Renal pelvis (tissue), 12 donors: ENCODE measurements around the gene RFTN1. TPM values are rescaled to one million over a fixed set of nuclear protein-coding genes. Genes with fewer than 3 reads are reported as not detected.

ENCODE experiments used
- DNase-seq: peaks from one replicate; pipeline ENCODE4 v3.0.0-alpha.2; 2013
- long read RNA-seq, 16 experiments: transcript quantifications; one replicate each; lab custom pipeline, GENCODE V29; 2026
- polyA plus RNA-seq, 3 donors: library from polyadenylated mRNA; unstranded; fragments of 120-200 nt; gene quantifications; one replicate each; pipeline ENCODE4 v1.2.1, GENCODE V29; 2013; ENCODE audit not compliant: insufficient read length in 3 of 3

RFTN1 gene, protein sequence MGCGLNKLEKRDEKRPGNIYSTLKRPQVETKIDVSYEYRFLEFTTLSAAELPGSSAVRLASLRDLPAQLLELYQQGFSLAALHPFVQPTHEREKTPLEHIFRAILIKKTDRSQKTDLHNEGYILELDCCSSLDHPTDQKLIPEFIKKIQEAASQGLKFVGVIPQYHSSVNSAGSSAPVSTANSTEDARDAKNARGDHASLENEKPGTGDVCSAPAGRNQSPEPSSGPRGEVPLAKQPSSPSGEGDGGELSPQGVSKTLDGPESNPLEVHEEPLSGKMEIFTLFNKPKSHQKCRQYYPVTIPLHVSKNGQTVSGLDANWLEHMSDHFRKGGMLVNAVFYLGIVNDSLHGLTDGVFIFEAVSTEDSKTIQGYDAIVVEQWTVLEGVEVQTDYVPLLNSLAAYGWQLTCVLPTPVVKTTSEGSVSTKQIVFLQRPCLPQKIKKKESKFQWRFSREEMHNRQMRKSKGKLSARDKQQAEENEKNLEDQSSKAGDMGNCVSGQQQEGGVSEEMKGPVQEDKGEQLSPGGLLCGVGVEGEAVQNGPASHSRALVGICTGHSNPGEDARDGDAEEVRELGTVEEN
- 10 to 100 TPM; 25.1 to 32.5 (median 31.6) TPM for polyA plus RNA-seq
- long read RNA-seq, donor 1, transcript RFTN1-201 (10 exons, 2,982 nt), result major isoform, 9 of 9 reads
- long read RNA-seq, donor 1, partial matches to known transcripts, result 0 of 9 reads
- long read RNA-seq, donor 1, other reads (novel, unspliced or antisense), result 0 of 9 reads
- long read RNA-seq, donor 2, transcript RFTN1-201 (10 exons, 2,982 nt), result major isoform, 11 of 19 reads
- long read RNA-seq, donor 2, partial matches to known transcripts, result 7 of 19 reads
- long read RNA-seq, donor 2, other reads (novel, unspliced or antisense), result 0 of 19 reads
- long read RNA-seq, donor 3, transcript RFTN1-201 (10 exons, 2,982 nt), result major isoform, 5 of 5 reads
- long read RNA-seq, donor 3, partial matches to known transcripts, result 0 of 5 reads
- long read RNA-seq, donor 3, other reads (novel, unspliced or antisense), result 0 of 5 reads
- long read RNA-seq, donor 4, transcript RFTN1-201 (10 exons, 2,982 nt), result major isoform, 7 of 7 reads
- long read RNA-seq, donor 4, partial matches to known transcripts, result 0 of 7 reads
- long read RNA-seq, donor 4, other reads (novel, unspliced or antisense), result 0 of 7 reads
- long read RNA-seq, donor 5, transcript RFTN1-201 (10 exons, 2,982 nt), result major isoform, 5 of 5 reads
- long read RNA-seq, donor 5, partial matches to known transcripts, result 0 of 5 reads
- long read RNA-seq, donor 5, other reads (novel, unspliced or antisense), result 0 of 5 reads
- long read RNA-seq, donor 6, partial matches to known transcripts, result 0 of 1 reads
- long read RNA-seq, donor 6, other reads (novel, unspliced or antisense), result 0 of 1 reads
- long read RNA-seq, donor 7, transcript RFTN1-201 (10 exons, 2,982 nt), result major isoform, 6 of 6 reads
- long read RNA-seq, donor 7, partial matches to known transcripts, result 0 of 6 reads
- long read RNA-seq, donor 7, other reads (novel, unspliced or antisense), result 0 of 6 reads
- long read RNA-seq, donor 8, transcript RFTN1-201 (10 exons, 2,982 nt), result major isoform, 8 of 8 reads
- long read RNA-seq, donor 8, partial matches to known transcripts, result 0 of 8 reads
- long read RNA-seq, donor 8, other reads (novel, unspliced or antisense), result 0 of 8 reads
- long read RNA-seq, donor 9, partial matches to known transcripts, result 0 of 2 reads
- long read RNA-seq, donor 9, other reads (novel, unspliced or antisense), result 0 of 2 reads
- long read RNA-seq, donor 10, transcript RFTN1-201 (10 exons, 2,982 nt), result major isoform, 5 of 5 reads
- long read RNA-seq, donor 10, partial matches to known transcripts, result 0 of 5 reads
- long read RNA-seq, donor 10, other reads (novel, unspliced or antisense), result 0 of 5 reads
- long read RNA-seq, donor 11, transcript RFTN1-201 (10 exons, 2,982 nt), result major isoform, 6 of 6 reads
- long read RNA-seq, donor 11, partial matches to known transcripts, result 0 of 6 reads
- long read RNA-seq, donor 11, other reads (novel, unspliced or antisense), result 0 of 6 reads
- long read RNA-seq, donor 12, transcript RFTN1-201 (10 exons, 2,982 nt), result major isoform, 8 of 8 reads
- long read RNA-seq, donor 12, partial matches to known transcripts, result 0 of 8 reads
- long read RNA-seq, donor 12, other reads (novel, unspliced or antisense), result 0 of 8 reads
- long read RNA-seq, donor 13, partial matches to known transcripts, result 0 of 1 reads
- long read RNA-seq, donor 13, other reads (novel, unspliced or antisense), result 0 of 1 reads
- long read RNA-seq, donor 14, result 0 reads
- long read RNA-seq, donor 15, partial matches to known transcripts, result 0 of 4 reads
- long read RNA-seq, donor 15, other reads (novel, unspliced or antisense), result 0 of 4 reads
- long read RNA-seq, donor 16, transcript RFTN1-201 (10 exons, 2,982 nt), result major isoform, 6 of 6 reads
- long read RNA-seq, donor 16, partial matches to known transcripts, result 0 of 6 reads
- long read RNA-seq, donor 16, other reads (novel, unspliced or antisense), result 0 of 6 reads

DNA sequence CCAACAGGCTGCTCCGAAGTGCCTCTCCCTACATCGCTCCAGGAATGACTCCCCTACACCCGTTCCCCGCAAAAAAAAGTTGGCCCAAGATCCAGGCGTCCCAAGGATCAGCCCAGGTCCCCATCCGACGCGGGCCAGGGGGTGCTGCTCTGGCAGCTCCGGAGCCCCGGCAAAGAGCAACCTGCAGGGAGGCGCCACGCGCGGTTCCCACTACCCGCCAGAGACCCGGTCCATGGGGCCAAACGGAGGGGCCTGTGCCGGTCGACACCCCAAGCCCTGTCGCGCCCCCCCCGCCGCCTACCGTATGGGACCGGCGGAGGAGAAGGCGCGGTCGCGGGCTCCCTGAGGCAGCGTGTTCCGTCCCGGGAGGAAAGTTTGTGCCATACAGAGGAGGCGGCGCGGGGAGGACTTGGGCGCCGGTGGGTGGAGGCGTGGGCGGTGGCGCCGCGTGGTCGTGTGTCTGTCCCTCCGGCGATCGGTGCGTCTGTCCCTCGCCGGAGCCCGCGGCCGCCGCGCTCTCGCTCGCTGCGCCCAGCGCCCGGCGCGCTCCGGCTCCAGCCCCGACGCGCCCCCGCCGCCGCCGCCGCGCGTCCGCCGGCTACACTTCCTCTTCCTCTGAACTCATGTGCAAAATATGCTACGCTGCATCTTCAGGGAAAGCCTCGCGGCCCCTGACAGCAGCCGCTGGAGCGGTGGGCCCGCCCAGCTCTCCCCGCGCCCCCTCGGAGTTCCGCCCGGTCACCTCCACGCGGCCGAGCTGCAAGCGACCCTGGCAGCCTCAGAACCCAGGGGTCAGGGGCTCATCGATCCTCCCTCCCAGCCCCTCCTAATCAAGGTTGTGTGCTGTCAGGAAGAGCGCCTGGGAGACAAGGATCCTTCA lies at the start of gene RFTN1:
Gene RFTN1 (minus strand): TSS at position 559 of the 880 bp plus-strand sequence. CDS start 19,830 bp downstream, outside the sequence.
- no peak for DNase-seq

DNA sequence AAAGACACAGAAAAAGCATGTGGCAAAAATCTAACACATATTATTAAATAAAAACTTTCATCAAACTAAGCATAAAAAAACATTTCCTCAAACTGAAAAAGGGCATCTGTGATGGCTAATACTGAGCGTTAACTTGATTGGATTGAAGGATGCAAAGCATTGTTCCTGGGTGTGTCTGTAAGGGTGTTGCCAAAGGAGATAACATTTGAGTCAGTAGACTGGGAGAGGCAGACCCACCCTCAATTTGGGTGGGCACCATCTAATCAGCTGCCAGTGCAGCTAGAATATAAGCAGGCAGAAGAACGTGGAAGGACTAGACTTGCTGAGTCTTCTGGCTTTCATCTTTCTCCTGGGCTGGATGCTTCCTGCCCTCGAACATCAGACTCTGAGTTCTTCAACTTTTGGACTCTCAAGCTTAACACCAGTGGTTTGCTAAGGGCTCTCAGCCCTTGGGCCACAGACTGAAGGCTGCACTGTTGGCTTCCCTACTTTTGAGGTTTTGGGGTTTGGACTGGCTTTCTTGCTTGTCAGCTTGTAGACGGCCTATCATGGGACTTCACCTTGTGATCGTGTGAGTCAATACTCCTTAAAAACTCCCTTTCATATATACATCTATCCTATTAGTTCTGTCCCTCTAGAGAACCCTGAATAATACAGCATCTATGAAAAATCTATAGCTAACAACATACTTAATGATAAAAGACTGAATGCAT lies 46.3 kb upstream of the RFTN1 start:
- DNase-seq, result no peak

DNA sequence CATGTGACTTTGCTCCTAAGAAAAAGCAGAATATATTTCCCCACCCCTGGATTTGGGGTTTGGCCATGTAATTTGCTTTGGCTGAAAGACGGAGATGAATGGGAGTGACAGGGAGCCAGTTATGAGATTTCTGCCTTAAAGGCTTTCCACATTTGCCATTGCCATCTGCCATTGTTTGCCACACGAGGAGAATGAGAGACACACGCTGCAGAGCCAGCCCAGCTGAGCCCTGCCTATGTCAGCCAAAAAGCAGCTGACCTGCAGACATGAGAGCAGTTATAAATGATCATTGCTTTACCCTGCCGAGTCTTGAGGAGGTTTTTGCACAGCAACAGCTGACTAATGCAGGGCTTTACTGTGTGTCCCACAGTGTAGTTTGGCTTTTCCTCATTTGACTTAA lies 40.6 kb upstream of the RFTN1 start:
- DNase-seq, result no peak

DNA sequence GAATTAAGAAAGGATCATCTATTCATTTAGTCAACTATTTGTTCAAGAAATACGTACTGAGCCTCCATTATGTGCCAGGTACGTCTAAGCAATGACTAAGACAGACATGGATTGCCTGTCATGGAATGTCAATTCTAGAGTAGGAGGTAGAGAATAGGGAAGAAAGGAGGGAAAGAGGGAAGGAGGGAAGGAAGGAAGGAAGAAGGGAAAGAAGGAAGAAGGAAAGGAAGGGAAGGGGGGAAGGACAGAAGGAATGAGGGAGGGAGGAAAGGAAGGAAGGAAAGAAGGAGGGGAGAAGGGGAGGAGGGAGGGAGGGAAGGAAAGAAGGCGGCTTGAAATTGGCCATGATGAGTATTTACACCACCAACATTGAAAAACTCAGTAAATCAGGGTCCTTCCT lies 39.3 kb upstream of the RFTN1 start:
- DNase-seq, result no peak

DNA sequence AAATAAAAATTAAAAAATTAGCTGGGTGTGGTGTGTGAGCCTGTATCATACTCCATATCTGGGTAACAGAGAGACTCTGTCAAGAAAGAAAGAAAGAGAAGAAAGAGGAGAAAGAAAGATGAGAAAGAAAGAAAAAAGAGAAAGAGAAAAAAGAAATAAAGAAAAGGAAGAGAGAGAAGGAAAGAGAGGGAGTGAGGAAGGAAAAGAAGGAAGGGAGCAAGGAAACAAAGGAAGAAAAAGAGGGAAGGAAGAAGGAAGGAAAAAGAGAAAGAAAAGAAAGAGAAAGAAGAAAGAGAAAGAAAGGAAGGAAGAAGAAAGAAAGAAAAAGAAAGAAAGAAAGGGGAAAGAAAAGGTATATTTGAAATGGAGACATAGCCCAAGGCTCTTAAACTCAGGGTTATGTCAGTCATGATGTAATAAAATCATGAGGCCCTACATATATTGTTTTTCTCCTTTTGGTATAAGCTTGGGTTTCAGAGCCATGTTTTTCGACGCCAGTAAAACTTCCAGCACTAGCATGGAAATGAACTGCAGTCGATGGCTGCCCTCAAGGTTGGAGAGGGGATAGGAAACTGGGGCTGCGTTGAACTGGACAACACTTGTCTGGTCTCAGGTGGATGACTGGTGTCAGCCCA lies 38.0 kb upstream of the RFTN1 start:
- DNase-seq, result no peak

DNA sequence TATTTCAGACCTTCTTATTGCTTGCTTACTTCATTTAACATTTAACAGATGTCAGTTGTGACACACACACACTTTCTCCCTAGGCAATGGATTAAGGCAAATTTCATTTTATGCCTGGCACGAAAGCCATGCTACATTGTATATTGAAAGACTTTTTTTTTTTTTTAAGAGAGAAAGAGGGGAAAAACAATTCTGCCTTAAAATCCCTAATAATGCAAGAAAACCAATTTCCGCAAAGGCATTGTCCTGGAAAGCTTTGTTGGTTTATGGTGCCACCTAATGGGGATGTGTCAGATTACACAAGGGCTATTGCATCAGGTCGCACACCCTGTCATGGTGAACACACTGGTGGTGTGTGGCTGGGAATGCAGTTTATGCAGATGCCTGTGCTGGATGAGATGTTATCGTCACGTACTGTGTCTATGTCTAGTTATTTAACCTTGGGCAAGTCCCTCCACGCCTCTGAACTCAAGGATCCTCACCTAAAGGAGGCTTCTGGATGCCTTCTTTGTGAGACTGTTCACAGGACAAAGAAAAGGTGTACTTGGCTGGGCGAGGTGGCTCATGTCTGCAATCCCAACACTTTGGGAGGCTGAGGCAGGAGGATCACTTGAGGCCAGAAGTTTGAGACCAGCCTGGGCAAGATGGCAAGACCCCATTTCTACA lies 37.3 kb upstream of the RFTN1 start:
- DNase-seq, result peak; percentile 80

DNA sequence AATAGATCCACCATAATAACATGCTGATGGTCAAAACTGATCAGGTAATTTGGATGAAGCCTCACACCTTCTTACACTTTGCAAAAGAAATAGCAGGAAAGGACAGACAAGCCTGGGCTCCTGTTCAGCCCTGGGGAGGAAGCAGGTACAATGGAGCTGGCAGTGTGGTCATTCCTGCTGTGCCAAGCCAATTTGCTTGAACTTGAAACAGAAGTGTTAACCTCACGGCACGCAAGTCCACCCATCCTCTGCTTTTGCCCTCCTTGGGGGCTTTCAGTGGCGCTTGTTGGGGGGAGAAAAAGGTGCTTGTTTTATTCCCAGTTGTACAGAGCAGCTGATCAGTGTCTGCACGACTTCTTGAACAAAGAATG lies 36.8 kb upstream of the RFTN1 start:
- no peak for DNase-seq

DNA sequence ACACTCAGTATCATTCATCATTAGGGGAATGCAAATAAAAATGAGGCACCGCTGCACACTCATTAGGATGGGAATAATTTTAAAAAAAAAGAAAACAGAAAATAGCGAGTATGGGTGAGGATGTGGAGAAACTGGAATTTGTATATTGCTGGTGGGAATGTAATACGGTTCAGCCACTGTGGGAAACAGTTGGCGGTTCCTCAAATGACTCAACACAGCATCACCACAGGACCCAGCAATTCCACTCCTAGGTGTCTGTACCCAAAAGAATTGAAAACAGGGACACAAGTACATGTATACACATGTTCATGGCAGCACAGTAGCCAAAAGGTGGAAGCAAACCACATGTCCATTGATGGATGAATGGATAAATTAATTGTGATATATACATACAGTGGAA lies 35.2 kb upstream of the RFTN1 start:
- DNase-seq, result no peak

DNA sequence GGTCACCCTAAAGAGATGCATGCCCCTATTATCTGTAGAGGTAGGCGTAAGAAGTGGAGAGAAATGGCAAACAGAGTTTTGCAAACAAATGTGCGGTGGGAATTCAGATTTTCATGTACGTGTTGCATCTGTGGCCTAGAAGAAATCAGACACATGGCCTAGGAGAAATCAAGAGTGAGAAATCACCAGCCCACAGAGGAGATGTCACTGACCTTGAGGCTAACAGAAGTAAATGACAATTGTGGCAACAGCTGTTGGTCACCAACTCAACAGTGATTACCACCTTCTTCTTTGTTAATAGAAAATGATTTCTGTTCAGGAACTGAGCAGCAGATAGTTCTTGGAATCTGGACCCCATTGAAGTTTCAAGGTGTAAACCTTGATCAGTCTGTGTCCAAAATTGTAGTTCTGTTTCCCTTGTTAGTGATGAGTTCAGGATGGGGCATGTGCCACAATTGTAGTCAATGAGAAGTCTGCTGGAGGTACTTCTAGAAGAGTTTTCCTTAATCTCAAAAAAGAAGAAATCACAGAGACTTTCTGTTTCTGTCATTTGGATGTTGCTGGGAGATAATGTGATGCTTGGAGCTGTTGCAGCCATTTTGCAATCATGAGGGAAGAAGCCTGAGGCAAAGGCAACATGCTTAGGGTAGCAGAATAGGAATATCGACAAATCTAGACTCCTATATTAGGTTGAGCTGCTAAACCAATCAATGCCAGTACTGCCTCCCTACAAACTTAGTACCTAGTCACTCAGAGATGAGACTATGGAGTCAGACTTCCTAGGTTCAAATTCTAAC lies 34.3 kb upstream of the RFTN1 start:
- DNase-seq, result no peak

DNA sequence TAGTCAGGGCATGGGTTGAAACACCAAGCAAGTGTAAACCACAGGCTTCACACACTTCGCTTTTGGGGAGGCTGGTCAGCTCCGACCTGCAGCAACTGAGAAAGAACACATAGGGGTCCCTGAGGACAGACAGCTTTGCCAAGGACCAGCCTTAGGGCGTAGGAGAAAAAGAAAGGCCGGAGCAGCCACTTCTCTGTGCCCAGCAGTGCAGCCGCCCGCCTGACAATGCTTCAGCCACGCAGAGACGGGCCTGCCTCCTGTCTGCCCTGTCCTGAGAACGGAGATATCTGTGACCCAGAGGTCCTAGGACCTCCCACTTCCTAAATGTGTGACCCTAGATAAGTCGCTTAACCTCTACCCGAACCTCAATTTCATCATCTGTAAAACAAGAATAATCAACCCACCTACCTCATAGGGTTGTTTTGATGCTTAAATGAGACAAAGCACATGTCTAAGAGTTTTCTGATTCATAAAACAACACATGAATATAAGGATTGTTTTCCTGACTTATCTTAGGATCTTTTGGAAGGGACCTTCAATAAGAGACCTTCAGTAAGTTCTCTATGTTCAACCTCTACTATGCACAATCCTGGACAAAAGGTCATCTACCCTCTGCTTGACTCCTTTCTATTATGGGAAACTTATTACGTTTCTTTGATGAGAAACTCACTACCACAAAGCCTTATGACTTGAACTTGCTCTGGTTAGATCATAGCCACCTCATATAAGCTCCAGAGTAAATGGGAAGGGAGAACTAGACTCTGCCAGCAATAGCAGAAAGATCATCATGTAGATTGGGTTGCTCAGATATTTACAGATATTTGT lies 32.9 kb upstream of the RFTN1 start:
- no peak for DNase-seq

DNA sequence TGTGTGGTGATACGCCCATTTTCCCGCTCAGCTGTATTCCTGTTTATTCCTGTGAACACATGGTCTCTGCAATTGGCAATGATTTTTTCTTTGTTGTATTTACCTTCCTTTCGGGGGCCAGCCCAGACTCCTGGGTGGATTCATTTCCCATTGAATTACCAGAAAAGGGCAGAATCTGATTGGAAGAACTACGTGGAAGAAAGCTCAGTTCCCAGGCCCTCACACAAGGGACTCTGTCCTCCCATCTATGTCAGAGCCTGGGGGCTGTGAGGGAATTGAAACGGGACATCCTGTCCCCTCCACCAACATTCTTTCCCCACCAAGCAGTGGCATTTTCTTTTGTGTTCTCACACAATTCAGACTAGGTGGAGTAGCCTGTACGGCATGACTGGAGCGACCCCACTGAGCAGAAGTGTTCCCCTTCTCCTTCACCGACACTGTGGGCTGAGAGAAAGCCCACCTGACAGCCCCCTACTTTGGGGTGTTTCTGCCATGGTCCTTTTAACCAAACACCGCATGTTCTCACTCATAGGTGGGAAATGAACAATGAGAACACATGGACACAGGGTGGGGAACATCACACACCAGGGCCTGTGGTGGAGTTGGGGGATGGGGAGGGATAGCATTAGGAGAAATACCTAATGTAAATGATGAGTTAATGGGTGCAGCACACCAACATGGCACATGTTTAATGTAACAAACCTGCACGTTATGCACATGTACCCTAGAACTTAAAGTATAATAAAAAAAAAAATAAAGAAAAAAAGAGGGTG lies 32.1 kb upstream of the RFTN1 start:
- DNase-seq, result no peak

DNA sequence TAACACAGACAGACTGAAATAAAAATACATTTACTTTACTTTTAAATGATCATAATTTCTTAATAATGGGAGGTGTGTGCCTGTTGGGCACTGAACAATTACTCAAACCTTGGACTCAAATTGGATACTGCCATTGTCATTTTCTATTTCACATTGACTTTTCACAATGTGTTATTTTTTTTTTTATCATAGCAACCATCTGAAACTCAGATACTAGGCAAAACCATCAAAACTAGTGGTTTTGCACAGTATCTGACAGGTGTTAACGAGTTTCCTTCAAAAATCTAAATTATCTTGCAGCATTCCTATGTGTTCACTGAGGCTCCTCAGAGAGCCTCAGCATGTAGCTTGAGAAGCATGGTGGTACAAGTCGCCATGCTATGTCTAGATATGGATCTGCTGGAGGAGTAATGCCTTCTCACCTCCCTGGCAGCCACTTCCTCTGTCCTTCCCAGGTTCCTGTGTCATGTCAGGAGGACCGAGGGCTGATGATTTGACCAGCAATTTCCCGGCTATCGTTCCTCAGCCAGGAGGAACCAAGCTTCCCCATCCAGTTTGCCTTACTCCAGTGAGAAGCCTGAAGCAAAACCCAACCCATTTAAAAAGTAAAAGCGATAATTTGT lies 29.9 kb upstream of the RFTN1 start:
- no peak for DNase-seq

DNA sequence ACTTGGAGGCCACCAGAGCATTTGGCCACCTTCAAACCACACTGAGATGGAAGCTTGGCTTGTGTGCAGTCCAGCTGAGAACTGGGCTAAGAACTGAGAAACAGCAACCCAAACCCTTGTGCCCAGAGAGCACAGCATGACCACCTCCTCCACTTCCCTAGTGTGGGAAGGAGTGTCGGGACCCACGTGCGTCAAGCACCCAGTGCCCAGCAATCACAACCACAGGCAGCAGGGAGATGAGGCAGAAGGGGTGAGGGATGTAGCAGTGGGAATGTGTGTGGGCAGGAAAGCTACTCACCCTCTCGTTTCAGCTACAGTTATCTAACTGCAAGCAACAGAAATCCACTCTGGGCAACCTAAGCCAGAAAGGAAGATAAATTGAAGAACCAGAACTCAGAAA lies 25.0 kb upstream of the RFTN1 start:
- no peak for DNase-seq

DNA sequence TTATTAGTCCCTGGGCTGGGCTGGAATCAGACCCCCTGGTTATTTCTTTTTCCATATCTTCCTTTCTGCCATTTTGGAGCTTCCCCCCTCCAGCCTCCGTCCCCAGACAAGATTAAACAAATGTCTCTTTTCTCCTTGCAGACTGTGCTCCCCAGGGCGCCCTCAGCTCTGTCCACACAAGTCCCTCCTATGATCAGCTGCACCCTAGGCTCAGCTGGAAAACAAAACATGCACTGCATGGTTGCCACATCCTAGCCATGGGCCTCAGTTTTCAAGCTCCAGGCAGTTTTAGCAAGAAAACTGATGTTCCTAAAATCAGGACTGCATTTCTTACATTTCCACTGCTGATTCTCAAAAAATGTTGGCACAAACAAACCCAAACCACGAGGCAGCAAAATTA lies 23.5 kb upstream of the RFTN1 start:
- DNase-seq, result no peak
